ENCODE measurements around the gene PKN3.

DNA sequence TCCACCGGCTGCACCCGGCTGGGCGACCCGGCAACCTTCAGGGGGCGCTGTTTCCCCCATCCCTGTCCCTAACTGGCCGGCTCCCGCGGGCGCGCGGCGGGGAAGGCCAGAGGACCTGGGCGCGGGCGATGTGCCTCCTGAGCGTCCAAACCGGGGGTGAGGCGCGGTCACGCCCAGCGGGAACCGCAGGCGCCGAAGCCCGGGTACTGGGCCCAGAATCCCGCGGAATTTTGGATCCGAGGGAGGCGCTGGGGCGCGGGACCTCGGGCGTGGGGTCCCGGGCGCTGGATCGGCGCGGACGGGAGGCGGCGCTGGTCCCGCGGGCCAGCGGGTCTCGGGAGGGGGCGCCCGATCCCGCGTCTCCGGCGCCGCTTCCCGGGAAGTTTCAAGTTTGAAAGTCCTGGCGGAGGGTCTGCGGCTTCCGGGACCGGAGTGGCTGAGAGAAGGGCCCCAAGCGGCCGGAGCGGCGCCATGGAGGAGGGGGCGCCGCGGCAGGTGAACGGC, at the start of gene PKN3:
- TF ChIP-seq RAD21 (IDR thresholded peaks at IDR 0.05; ENCODE audit: low read depth) (peak; percentile 48; the same call in 1 of the 2 replicates), NFIC (IDR thresholded peaks at IDR 0.05) (no peak), CEBPB (IDR thresholded peaks at IDR 0.05) (no peak), YY1 (IDR thresholded peaks at IDR 0.05; ENCODE audit: low read depth) (0 out of 2 replicates have a peak, but pooled peaks have one; percentile 10), EP300 (IDR thresholded peaks at IDR 0.05; ENCODE audit: borderline replicate concordance) (no peak), TAF1 (IDR thresholded peaks at IDR 0.05; ENCODE audit: low read depth) (peak; percentile 51; the same call in 1 of the 2 replicates), TEAD4 (IDR thresholded peaks at IDR 0.05) (no peak)
- TF ChIP-seq, protein P1, sequence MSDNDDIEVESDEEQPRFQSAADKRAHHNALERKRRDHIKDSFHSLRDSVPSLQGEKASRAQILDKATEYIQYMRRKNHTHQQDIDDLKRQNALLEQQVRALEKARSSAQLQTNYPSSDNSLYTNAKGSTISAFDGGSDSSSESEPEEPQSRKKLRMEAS (IDR thresholded peaks at IDR 0.05), result 0 out of 2 replicates have a peak, but pooled peaks have one; percentile 21
- TF ChIP-seq, protein P2, sequence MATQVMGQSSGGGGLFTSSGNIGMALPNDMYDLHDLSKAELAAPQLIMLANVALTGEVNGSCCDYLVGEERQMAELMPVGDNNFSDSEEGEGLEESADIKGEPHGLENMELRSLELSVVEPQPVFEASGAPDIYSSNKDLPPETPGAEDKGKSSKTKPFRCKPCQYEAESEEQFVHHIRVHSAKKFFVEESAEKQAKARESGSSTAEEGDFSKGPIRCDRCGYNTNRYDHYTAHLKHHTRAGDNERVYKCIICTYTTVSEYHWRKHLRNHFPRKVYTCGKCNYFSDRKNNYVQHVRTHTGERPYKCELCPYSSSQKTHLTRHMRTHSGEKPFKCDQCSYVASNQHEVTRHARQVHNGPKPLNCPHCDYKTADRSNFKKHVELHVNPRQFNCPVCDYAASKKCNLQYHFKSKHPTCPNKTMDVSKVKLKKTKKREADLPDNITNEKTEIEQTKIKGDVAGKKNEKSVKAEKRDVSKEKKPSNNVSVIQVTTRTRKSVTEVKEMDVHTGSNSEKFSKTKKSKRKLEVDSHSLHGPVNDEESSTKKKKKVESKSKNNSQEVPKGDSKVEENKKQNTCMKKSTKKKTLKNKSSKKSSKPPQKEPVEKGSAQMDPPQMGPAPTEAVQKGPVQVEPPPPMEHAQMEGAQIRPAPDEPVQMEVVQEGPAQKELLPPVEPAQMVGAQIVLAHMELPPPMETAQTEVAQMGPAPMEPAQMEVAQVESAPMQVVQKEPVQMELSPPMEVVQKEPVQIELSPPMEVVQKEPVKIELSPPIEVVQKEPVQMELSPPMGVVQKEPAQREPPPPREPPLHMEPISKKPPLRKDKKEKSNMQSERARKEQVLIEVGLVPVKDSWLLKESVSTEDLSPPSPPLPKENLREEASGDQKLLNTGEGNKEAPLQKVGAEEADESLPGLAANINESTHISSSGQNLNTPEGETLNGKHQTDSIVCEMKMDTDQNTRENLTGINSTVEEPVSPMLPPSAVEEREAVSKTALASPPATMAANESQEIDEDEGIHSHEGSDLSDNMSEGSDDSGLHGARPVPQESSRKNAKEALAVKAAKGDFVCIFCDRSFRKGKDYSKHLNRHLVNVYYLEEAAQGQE (IDR thresholded peaks at IDR 0.05; ENCODE audit: low read depth), result no peak
